Smooth muscle cell (in vitro differentiated cells): ENCODE data around the gene DGKQ. TPM values are rescaled to one million over a fixed set of nuclear protein-coding genes. Genes with fewer than 3 reads are reported as not detected.

Source experiments
- DNase-seq: peaks from one replicate; lab custom pipeline; 2025; ENCODE audit not compliant: unreplicated experiment; lab: John Stamatoyannopoulos, UW
- H2AFZ ChIP-seq: fragments of 200-600 bp; sonication (generic); 2 replicates; pipeline ENCODE4 v1.6.0; 2016; ENCODE audit warnings: antibody characterized with exemption, low read depth, mild to moderate bottlenecking
- H3F3A ChIP-seq: fragments of 200-600 bp; sonication (generic); 2 replicates; pipeline ENCODE4 v1.6.0; 2017; ENCODE audit warnings: antibody characterized with exemption, low read depth
- H3K27ac ChIP-seq: fragments of 200-600 bp; sonication (generic); 2 replicates; pipeline ENCODE4 v1.5.1; 2016; ENCODE audit warnings: low read depth, mild to moderate bottlenecking
- H3K27me3 ChIP-seq: fragments of 200-600 bp; sonication (generic); 2 replicates; pipeline ENCODE4 v1.6.1; 2016; ENCODE audit warnings: low read depth, mild to moderate bottlenecking
- H3K36me3 ChIP-seq: fragments of 200-600 bp; sonication (generic); 2 replicates; pipeline ENCODE4 v1.5.1; 2016; ENCODE audit warnings: low read depth
- H3K4me1 ChIP-seq: fragments of 200-600 bp; sonication (generic); 2 replicates; pipeline ENCODE4 v1.5.1; 2016; ENCODE audit warnings: low read depth
- H3K4me2 ChIP-seq: fragments of 200-600 bp; sonication (generic); 2 replicates; pipeline ENCODE4 v1.6.0; 2016; ENCODE audit warnings: mild to moderate bottlenecking
- H3K4me3 ChIP-seq: fragments of 200-600 bp; sonication (generic); 2 replicates; pipeline ENCODE4 v1.5.1; 2016; ENCODE audit warnings: mild to moderate bottlenecking
- H3K79me2 ChIP-seq: fragments of 200-600 bp; sonication (generic); 2 replicates; pipeline ENCODE4 v1.6.0; 2016; ENCODE audit warnings: low read depth, mild to moderate bottlenecking
- H3K9ac ChIP-seq: fragments of 200-600 bp; sonication (generic); 2 replicates; pipeline ENCODE4 v1.6.0; 2016; ENCODE audit warnings: low read depth
- H3K9me3 ChIP-seq: fragments of 200-600 bp; sonication (generic); replicated peaks from 2 replicates; pipeline ENCODE4 v1.5.1; 2016; ENCODE audit warnings: low read depth
- H4K20me1 ChIP-seq: fragments of 200-600 bp; sonication (generic); 2 replicates; pipeline ENCODE4 v1.6.0; 2016; ENCODE audit warnings: low read depth
- CTCF ChIP-seq: fragments of 200-600 bp; sonication (generic); IDR thresholded peaks from 2 replicates; pipeline ENCODE4 v1.5.1; 2017; ENCODE audit warnings: borderline replicate concordance, mild to moderate bottlenecking, antibody characterized with exemption; ENCODE audit not compliant: insufficient read depth, poor library complexity, severe bottlenecking
- WGBS: methylation state at CpG from one replicate; pipeline ENCODE4 v1.1.7; 2016; ENCODE audit warnings: low lambda C conversion rate; 5-methylcytosine and 5-hydroxymethylcytosine counted together
- polyA plus RNA-seq: library from polyadenylated mRNA; unstranded; fragments of >200 nt; fragmentation: Nextera tagmentation; extraction: Ambion mirVana; gene quantifications from 2 replicates; pipeline ENCODE4 v1.2.1, GENCODE V29; 2016
- total RNA-seq: library from RNA; depleted of rRNA; stranded (reverse); fragments of >200 nt; gene quantifications from 2 replicates; pipeline ENCODE4 v1.2.3, GENCODE V29; 2014

The DGKQ gene
- total and polyA plus RNA-seq, 2 experiments from 2014 or later = 4.2 to 16.2 TPM

DNA sequence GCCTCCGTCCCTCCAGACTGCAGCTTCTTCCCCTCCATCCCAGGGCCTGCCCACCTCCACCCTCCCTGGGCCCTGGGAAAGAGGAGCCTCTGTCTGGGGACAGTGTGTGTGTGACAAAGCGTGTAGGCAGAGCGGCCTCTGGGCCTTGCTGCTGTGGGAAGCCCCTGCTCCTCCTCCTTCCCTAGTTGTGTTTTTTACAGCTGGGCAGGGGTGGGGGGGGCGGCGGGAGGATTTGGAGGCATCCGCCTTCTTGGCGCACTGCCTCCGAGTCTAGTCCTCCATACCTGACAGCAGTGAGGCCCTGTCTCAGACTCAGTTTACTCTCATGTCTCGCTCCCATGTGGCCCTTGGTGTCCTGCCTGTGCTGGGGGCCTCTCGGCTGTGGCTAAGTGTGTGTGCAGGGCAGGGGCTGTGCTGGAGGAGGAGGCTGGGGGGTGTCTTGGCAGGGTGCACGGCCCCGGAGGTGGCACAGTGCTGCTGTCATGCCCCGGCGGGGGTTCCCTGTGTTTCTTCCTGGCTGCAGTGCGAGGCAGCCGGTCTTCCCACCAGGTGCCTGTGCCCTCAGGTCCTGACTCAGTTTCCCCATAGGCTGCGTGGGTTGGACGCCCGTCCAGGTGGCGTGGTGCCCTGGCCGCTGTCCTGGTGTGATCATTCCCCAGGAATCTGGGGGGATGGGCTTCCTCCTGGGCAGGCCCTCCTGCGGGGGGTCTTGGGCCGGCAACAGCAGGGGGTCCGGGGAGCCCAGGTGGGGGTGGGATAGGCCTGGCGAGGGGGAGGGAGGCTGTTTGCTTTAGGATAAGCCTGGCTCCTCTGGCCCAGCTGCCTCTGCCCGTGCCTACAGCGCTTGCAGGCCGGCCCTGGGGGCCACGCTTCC, 45.0 kb upstream of the DGKQ start:
- Histone ChIP-seq H3K79me2 (no peaks in the 10 kb centered on the region), H3K4me1 (peaks cover 18% of the 10 kb centered on the region), H3K27ac (no peak overlapping the region), H4K20me1 (peaks cover 76% of the 10 kb centered on the region), H3K36me3 (no peaks in the 10 kb centered on the region), H3K4me2 (no peak overlapping the region), H3K9ac (no peak overlapping the region), H3K27me3 (no peaks in the 10 kb centered on the region), H3K4me3 (no peak overlapping the region), H3K9me3 (no peaks in the 10 kb centered on the region), H3F3A (no peaks in the 10 kb centered on the region), H2AFZ (no peak overlapping the region)
- no peak for TF ChIP-seq CTCF
- DNase-seq = no peak
- WGBS = 88% methylated on average over 23 of the region's 29 CpGs

DNA sequence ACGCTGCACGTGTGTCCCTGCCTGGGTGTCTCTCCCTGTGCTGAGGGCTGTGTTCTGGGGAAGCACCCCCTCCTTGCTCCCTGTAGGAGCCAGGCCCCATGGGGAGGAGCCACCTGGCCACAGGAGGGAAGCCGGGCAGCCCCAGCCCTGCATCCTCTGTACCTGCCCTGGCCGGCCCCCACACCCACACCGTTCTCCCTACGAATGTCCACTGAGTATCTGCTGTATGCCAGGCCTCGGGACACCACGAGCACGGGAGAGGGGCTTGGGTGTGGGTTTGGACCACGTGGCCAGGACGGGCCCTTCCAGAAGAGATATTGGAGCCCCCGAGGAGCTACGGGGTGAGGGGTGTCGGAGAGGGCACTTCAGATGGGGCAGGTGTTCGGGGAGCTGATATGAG, 44.3 kb upstream of the DGKQ start:
- 90% methylated on average over 15 of the region's 15 CpGs for WGBS
- Histone ChIP-seq H3K9ac (no peak overlapping the region), H3K36me3 (no peaks in the 10 kb centered on the region), H3K4me3 (no peak overlapping the region), H3K4me2 (no peak overlapping the region), H3K9me3 (no peaks in the 10 kb centered on the region), H2AFZ (no peak overlapping the region), H3K4me1 (peaks cover 18% of the 10 kb centered on the region), H3K27me3 (no peaks in the 10 kb centered on the region), H3F3A (no peaks in the 10 kb centered on the region), H4K20me1 (peaks cover 77% of the 10 kb centered on the region), H3K79me2 (no peaks in the 10 kb centered on the region), H3K27ac (no peak overlapping the region)
- no peak for TF ChIP-seq CTCF
- no peak for DNase-seq

DNA sequence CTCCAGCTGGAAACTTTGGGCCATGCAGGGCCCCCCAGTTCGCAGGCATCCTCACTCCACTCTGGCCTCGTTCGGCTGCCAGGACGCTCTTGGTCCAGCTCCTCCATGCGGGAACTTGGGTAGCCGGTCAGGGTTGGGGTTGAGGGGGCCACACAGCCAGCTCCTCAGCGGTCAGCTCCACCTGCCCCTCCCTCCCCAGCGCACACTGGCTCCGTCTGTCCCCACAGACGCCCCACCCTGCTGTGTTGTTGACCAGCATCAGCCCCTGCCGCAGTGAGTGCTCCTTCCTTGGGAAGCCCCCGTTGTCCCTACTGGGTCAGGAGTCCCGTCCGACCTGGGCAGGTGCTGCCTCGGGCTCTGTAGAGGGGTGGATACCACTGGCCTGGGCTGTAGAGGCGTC, 43.8 kb upstream of the DGKQ start:
- TF ChIP-seq CTCF = no peak
- no peak overlapping the region for H3K4me3 ChIP-seq
- no peaks in the 10 kb centered on the region for H3K27me3 ChIP-seq
- no peak overlapping the region for H3K9ac ChIP-seq
- H3K27ac ChIP-seq = no peak overlapping the region
- 96% methylated on average over 11 of the region's 16 CpGs for WGBS
- peaks cover 75% of the 10 kb centered on the region for H4K20me1 ChIP-seq
- no peak overlapping the region for H3K4me2 ChIP-seq
- no peak for DNase-seq
- no peaks in the 10 kb centered on the region for H3F3A ChIP-seq
- H3K4me1 ChIP-seq = peaks cover 18% of the 10 kb centered on the region
- H2AFZ ChIP-seq = no peak overlapping the region
- no peaks in the 10 kb centered on the region for H3K79me2 ChIP-seq
- H3K36me3 ChIP-seq = no peaks in the 10 kb centered on the region
- no peaks in the 10 kb centered on the region for H3K9me3 ChIP-seq

DNA sequence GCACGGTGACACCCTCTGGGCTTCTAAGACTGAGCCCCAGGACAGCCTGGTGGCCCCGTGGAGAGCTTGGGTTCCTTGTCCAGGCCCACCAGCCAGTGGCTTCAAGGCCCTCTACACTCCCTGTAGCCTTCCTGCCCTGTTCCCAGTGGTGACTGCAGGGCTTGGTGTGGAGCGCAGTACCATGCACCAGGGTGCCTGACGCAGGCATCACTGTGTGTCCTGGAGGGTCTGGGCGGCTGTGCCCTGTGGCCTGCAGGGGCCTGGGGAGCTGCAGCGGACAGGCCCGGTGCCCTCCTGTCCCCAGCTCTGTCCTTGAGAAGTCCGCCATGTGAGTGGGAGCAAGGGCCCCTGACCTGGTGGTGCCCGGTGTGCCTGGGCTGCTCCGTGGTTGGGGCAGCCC, 42.4 kb upstream of the DGKQ start:
- Histone ChIP-seq H3K36me3 (no peaks in the 10 kb centered on the region), H2AFZ (no peak overlapping the region), H3K4me1 (peaks cover 18% of the 10 kb centered on the region), H3K27ac (no peak overlapping the region), H3F3A (peaks cover 3% of the 10 kb centered on the region), H3K4me3 (no peak overlapping the region), H3K79me2 (no peaks in the 10 kb centered on the region), H4K20me1 (peaks cover 65% of the 10 kb centered on the region), H3K9ac (no peak overlapping the region), H3K4me2 (no peak overlapping the region), H3K9me3 (no peaks in the 10 kb centered on the region), H3K27me3 (no peaks in the 10 kb centered on the region)
- TF ChIP-seq CTCF = no peak
- whole genome bisulfite sequencing = 98% methylated on average over 10 of the region's 10 CpGs
- DNase-seq = no peak
